ENCODE measurements around the gene CALY.

DNA sequence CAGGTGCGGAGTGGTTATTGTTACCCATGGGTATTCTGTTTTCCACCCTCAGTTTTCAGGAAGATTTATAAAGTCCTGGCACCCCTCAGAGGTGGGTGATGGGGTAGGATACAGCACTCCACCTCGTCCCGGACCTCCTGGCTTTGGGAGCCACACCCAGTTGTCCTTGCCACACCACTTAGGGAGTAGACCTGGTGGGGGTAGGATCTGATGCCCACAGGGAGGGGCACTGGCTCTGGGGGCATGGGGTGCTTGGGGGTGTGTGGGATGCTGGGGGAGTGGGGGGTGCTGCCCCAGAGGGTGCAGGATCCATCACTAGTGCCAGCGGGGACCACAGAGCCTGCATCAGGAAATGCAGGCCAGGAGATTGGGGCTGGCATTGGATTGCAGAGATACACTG is 23.5 kb downstream of the CALY start:
- TF ChIP-seq, protein P1, sequence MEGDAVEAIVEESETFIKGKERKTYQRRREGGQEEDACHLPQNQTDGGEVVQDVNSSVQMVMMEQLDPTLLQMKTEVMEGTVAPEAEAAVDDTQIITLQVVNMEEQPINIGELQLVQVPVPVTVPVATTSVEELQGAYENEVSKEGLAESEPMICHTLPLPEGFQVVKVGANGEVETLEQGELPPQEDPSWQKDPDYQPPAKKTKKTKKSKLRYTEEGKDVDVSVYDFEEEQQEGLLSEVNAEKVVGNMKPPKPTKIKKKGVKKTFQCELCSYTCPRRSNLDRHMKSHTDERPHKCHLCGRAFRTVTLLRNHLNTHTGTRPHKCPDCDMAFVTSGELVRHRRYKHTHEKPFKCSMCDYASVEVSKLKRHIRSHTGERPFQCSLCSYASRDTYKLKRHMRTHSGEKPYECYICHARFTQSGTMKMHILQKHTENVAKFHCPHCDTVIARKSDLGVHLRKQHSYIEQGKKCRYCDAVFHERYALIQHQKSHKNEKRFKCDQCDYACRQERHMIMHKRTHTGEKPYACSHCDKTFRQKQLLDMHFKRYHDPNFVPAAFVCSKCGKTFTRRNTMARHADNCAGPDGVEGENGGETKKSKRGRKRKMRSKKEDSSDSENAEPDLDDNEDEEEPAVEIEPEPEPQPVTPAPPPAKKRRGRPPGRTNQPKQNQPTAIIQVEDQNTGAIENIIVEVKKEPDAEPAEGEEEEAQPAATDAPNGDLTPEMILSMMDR (IDR thresholded peaks at IDR 0.05): no peak
- no peak for TF ChIP-seq POLR2AphosphoS5 (IDR thresholded peaks at IDR 0.05; ENCODE audit: low read depth, low read length)
- TF ChIP-seq, protein P2, sequence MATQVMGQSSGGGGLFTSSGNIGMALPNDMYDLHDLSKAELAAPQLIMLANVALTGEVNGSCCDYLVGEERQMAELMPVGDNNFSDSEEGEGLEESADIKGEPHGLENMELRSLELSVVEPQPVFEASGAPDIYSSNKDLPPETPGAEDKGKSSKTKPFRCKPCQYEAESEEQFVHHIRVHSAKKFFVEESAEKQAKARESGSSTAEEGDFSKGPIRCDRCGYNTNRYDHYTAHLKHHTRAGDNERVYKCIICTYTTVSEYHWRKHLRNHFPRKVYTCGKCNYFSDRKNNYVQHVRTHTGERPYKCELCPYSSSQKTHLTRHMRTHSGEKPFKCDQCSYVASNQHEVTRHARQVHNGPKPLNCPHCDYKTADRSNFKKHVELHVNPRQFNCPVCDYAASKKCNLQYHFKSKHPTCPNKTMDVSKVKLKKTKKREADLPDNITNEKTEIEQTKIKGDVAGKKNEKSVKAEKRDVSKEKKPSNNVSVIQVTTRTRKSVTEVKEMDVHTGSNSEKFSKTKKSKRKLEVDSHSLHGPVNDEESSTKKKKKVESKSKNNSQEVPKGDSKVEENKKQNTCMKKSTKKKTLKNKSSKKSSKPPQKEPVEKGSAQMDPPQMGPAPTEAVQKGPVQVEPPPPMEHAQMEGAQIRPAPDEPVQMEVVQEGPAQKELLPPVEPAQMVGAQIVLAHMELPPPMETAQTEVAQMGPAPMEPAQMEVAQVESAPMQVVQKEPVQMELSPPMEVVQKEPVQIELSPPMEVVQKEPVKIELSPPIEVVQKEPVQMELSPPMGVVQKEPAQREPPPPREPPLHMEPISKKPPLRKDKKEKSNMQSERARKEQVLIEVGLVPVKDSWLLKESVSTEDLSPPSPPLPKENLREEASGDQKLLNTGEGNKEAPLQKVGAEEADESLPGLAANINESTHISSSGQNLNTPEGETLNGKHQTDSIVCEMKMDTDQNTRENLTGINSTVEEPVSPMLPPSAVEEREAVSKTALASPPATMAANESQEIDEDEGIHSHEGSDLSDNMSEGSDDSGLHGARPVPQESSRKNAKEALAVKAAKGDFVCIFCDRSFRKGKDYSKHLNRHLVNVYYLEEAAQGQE (IDR thresholded peaks at IDR 0.05; ENCODE audit: insufficient read depth in 1 of 2, low read depth in 2 of 2, low read length in 1 of 2): no peak
- no peak for TF ChIP-seq TCF7L2 (IDR thresholded peaks at IDR 0.05; ENCODE audit: low read depth, low read length)
- no peak for TF ChIP-seq SIN3A (IDR thresholded peaks at IDR 0.05; ENCODE audit: borderline replicate concordance, insufficient read depth, low read depth, low read length)
